CD14-positive monocyte (primary cell): ENCODE measurements around the gene STXBP4. TPM values are rescaled to one million over a fixed set of nuclear protein-coding genes. Genes with fewer than 3 reads are reported as not detected.

Experiments used
- DNase-seq, 3 donors: peaks; one replicate each; pipeline ENCODE4 v3.0.0-alpha.2; 2011 to 2022
- H2AFZ ChIP-seq: 2 replicates; pipeline ENCODE4 v1.6.0; 2012; ENCODE audit warnings: mild to moderate bottlenecking, low read depth, low read length, inconsistent platforms; ENCODE audit not compliant: insufficient read depth, poor library complexity, severe bottlenecking
- H3K27ac ChIP-seq, 2 donors: 1 replicate in 1 of 2; 2 replicates in 1 of 2; pipeline ENCODE4 v1.5.1; 2012 to 2013; ENCODE audit warnings: low read length in 2 of 2, control low read depth in 1 of 2, inconsistent platforms in 1 of 2, low read depth in 1 of 2, mild to moderate bottlenecking in 1 of 2
- H3K27me3 ChIP-seq, 2 donors: one replicate each; pipeline versions ENCODE4 v1.6.0 to v1.6.1; 2011 to 2013; ENCODE audit warnings: low read length in 2 of 2; ENCODE audit not compliant: control insufficient read depth in 2 of 2, insufficient read depth in 2 of 2
- H3K36me3 ChIP-seq, 2 donors: replicated peaks in 1 of 2; 1 replicate in 1 of 2; 2 replicates in 1 of 2; pipeline versions ENCODE4 v1.5.1 to v1.6.1; 2012 to 2013; ENCODE audit warnings: low read length in 2 of 2, control low read depth in 1 of 2, inconsistent platforms in 1 of 2, mild to moderate bottlenecking in 1 of 2; ENCODE audit not compliant: insufficient read depth in 2 of 2, control insufficient read depth in 1 of 2
- H3K4me1 ChIP-seq, 2 donors: 1 replicate in 1 of 2; 2 replicates in 1 of 2; pipeline versions ENCODE4 v1.5.1 to v1.6.1; 2012 to 2013; ENCODE audit warnings: low read length in 2 of 2, control low read depth in 1 of 2, inconsistent platforms in 1 of 2, mild to moderate bottlenecking in 1 of 2, moderate library complexity in 1 of 2; ENCODE audit not compliant: insufficient read depth in 2 of 2, control insufficient read depth in 1 of 2
- H3K4me2 ChIP-seq: replicated peaks from 2 replicates; pipeline ENCODE3; 2012; ENCODE audit warnings: low read length, moderate library complexity, mild to moderate bottlenecking; ENCODE audit not compliant: poor library complexity, severe bottlenecking; ENCODE audit errors: extremely low read depth
- H3K4me3 ChIP-seq, 3 experiments: fragments of 200-600 bp in 1 of 3; sonication (generic) in 1 of 3; replicated peaks in 1 of 3; 1 replicate in 2 of 3; 2 replicates in 1 of 3; pipeline ENCODE4 v1.5.1; 2011 to 2013; ENCODE audit warnings: low read length in 3 of 3, mild to moderate bottlenecking in 3 of 3, control low read depth in 2 of 3, low read depth in 2 of 3, inconsistent platforms in 1 of 3, moderate library complexity in 1 of 3
- H3K79me2 ChIP-seq: 2 replicates; pipeline ENCODE4 v1.6.0; 2012; ENCODE audit warnings: mild to moderate bottlenecking, control low read depth, inconsistent platforms, low read length, moderate library complexity; ENCODE audit not compliant: insufficient read depth
- H3K9ac ChIP-seq: 2 replicates; pipeline ENCODE4 v1.6.0; 2017; ENCODE audit warnings: low read length, mild to moderate bottlenecking; ENCODE audit not compliant: insufficient read depth, poor library complexity, severe bottlenecking
- H3K9me3 ChIP-seq, 2 donors: replicated peaks in 1 of 2; 1 replicate in 1 of 2; 2 replicates in 1 of 2; pipeline versions ENCODE4 v1.5.1 to v1.6.1; 2012 to 2013; ENCODE audit warnings: low read length in 2 of 2, control low read depth in 1 of 2; ENCODE audit not compliant: control insufficient read depth in 1 of 2, insufficient read depth in 1 of 2
- H4K20me1 ChIP-seq: 2 replicates; pipeline ENCODE4 v1.6.0; 2012; ENCODE audit warnings: mild to moderate bottlenecking, low read length, control low read depth, moderate library complexity; ENCODE audit not compliant: insufficient read depth
- H3K27ac Mint-ChIP-seq, 7 donors: one replicate each; pipeline ENCODE4 v1.8.0; 2020; ENCODE audit warnings: mild to moderate bottlenecking in 7 of 7, mixed read lengths in 7 of 7, moderate library complexity in 6 of 7, inconsistent platforms in 2 of 7
- H3K27me3 Mint-ChIP-seq, 3 donors: one replicate each; pipeline ENCODE4 v1.8.0; 2021 to 2022; ENCODE audit warnings: low read depth in 3 of 3, mild to moderate bottlenecking in 3 of 3, mixed read lengths in 3 of 3, moderate library complexity in 3 of 3, inconsistent platforms in 1 of 3
- H3K36me3 Mint-ChIP-seq, 2 donors: one replicate each; pipeline ENCODE4 v1.8.0; 2020; ENCODE audit warnings: mixed read lengths in 2 of 2, inconsistent platforms in 1 of 2, mild to moderate bottlenecking in 1 of 2
- H3K4me1 Mint-ChIP-seq: one replicate; pipeline ENCODE4 v1.8.0; 2020; ENCODE audit warnings: mild to moderate bottlenecking, mixed read lengths
- H3K4me3 Mint-ChIP-seq, 2 donors: one replicate each; pipeline ENCODE4 v1.8.0; 2020; ENCODE audit warnings: mild to moderate bottlenecking in 2 of 2, mixed read lengths in 2 of 2, moderate library complexity in 1 of 2
- H3K9me3 Mint-ChIP-seq, 7 donors: one replicate each; pipeline ENCODE4 v1.8.0; 2020 to 2022; ENCODE audit warnings: mixed read lengths in 7 of 7, mild to moderate bottlenecking in 6 of 7, moderate library complexity in 6 of 7, inconsistent platforms in 2 of 7
- WGBS: methylation state at CpG from one replicate; pipeline ENCODE4 v1.1.5; 2013; ENCODE audit warnings: missing lambda C conversion rate; ENCODE audit not compliant: insufficient coverage; 5-methylcytosine and 5-hydroxymethylcytosine counted together
- intact Hi-C, 2 donors: fragments of 100-400 bp; cut with micrococcal nuclease; formaldehyde crosslinking; loops; one replicate each; pipeline versions ENCODE4 v1.15.0 to v1.15.1; 2023
- polyA plus RNA-seq, 3 donors: library from polyadenylated mRNA; depleted of rRNA in 1 of 3; unstranded in 2 of 3; stranded (reverse) in 1 of 3; fragments of 300-500 nt in 2 of 3; fragments of >200 nt in 1 of 3; fragmentation: Illumina TruSeq in 2 of 3; gene quantifications; 1 replicate in 2 of 3; 2 replicates in 1 of 3; pipeline ENCODE4 v1.2.3, GENCODE V29; 2012 to 2021
- TF ChIP-seq, protein P1 (sequence below): fragments of 200-600 bp; IDR thresholded peaks from one replicate; pipeline ENCODE4 v1.8.0; 2022; ENCODE audit warnings: antibody characterized with exemption, mild to moderate bottlenecking

STXBP4 gene
- polyA plus RNA-seq, 3 donors: 0.27 to 1.8 (median 0.44) TPM

DNA sequence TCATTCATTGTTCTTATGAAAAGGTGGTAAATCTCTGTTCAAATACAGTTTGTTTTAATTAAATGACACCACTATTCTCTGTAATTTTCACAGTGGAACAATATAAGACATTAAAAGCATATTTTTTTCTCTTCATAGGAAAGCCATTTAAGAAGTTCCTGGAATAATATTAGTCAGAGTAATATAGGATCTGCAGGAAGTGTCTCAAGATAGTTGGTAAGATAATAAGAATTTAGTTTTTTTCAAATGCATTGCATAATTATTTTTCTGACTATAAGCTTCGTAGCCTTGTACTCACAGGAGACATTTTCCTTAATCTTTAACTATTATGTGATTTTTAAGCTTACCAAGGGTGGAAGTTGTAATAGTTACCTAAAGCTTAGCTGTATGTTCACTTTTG lies 16.9 kb downstream of the STXBP4 start:
- no peak overlapping the region for H3K4me3 Mint-ChIP-seq
- DNase-seq: no peak
- intact Hi-C loops: no loop called here
- H3K79me2 ChIP-seq: no peaks in the 10 kb centered on the region
- H3K9me3 Mint-ChIP-seq: peaks cover 4 to 6% (median 5%) of the 10 kb centered on the region in 7 donors
- no peak overlapping the region for H3K4me2 ChIP-seq
- H3K27ac ChIP-seq: no peak overlapping the region
- H3K27me3 Mint-ChIP-seq: no peaks in the 10 kb centered on the region
- peaks cover 4% of the 10 kb centered on the region in 2 donors for H3K9me3 ChIP-seq
- no peaks in the 10 kb centered on the region for H3K36me3 Mint-ChIP-seq
- H3K4me1 ChIP-seq: no peaks in the 10 kb centered on the region
- no peak overlapping the region for H3K27ac Mint-ChIP-seq
- no CpG with 5 or more reads among the region's 1 CpG for WGBS
- H3K4me1 Mint-ChIP-seq: no peaks in the 10 kb centered on the region
- H4K20me1 ChIP-seq: no peaks in the 10 kb centered on the region
- H3K4me3 ChIP-seq: no peak overlapping the region
- no peaks in the 10 kb centered on the region for H3K27me3 ChIP-seq
- H2AFZ ChIP-seq: no peak overlapping the region
- no peaks in the 10 kb centered on the region for H3K36me3 ChIP-seq
- H3K9ac ChIP-seq: no peak overlapping the region
- TF ChIP-seq, protein P1, sequence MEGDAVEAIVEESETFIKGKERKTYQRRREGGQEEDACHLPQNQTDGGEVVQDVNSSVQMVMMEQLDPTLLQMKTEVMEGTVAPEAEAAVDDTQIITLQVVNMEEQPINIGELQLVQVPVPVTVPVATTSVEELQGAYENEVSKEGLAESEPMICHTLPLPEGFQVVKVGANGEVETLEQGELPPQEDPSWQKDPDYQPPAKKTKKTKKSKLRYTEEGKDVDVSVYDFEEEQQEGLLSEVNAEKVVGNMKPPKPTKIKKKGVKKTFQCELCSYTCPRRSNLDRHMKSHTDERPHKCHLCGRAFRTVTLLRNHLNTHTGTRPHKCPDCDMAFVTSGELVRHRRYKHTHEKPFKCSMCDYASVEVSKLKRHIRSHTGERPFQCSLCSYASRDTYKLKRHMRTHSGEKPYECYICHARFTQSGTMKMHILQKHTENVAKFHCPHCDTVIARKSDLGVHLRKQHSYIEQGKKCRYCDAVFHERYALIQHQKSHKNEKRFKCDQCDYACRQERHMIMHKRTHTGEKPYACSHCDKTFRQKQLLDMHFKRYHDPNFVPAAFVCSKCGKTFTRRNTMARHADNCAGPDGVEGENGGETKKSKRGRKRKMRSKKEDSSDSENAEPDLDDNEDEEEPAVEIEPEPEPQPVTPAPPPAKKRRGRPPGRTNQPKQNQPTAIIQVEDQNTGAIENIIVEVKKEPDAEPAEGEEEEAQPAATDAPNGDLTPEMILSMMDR: no peak

DNA sequence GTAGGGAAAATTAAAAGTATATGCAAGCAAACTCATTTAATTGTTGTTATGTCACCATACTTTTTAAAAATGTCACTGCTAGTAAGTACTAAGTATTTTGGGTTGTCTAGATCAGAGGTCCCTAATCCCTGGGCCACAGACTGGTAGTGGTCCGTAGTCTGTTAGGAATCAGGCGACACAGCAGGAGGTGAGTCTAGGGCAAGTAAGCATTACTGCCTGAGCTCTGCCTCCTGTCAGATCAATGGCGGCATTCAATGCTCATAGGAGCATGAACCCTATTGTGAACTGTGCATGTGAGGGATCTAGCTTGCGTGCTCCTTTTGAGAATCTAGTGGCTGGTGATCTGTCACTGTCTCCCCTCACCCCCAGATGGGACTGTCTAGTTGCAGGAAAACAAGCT lies 21.6 kb downstream of the STXBP4 start:
- Mint-ChIP-seq H3K36me3 (no peaks in the 10 kb centered on the region), H3K27me3 (no peaks in the 10 kb centered on the region), H3K4me1 (no peaks in the 10 kb centered on the region), H3K27ac (no peak overlapping the region), H3K9me3 (no peaks in the 10 kb centered on the region), H3K4me3 (no peak overlapping the region)
- Histone ChIP-seq H3K27me3 (no peaks in the 10 kb centered on the region), H3K9ac (no peak overlapping the region), H3K4me1 (no peaks in the 10 kb centered on the region), H2AFZ (no peak overlapping the region), H3K27ac (no peak overlapping the region), H4K20me1 (no peaks in the 10 kb centered on the region), H3K9me3 (no peaks in the 10 kb centered on the region), H3K36me3 (no peaks in the 10 kb centered on the region), H3K4me3 (no peak overlapping the region), H3K79me2 (no peaks in the 10 kb centered on the region), H3K4me2 (no peak overlapping the region)
- intact Hi-C loops: loop anchor here (5.0 kb wide), 1 partner anchor 357 kb away; no protein-coding TSS in a partner anchor
- WGBS: 93% methylated on average over 2 of the region's 4 CpGs
- TF ChIP-seq, protein P1: no peak
- DNase-seq: no peak
